OCI-LY7 (cell line): ENCODE results near the gene VSIG4. TPM values are rescaled to one million over a fixed set of nuclear protein-coding genes. Genes with fewer than 3 reads are reported as not detected.

ENCODE experiments used
- BruUV-seq: library from RNA; stranded (reverse); fragments of 400-500 nt; replicated peaks from 2 replicates; lab custom pipeline; 2021; lab: Mats Ljungman, UMichigan
- CTCF ChIA-PET: fragments of 300-600 bp; sonication (Branson Sonifier 250); formaldehyde crosslinking; loops from one replicate; lab custom pipeline; 2022; ENCODE audit warnings: antibody characterized with exemption; ENCODE audit not compliant: unreplicated experiment; lab: Charles Lee
- POLR2A ChIA-PET: fragments of 300-600 bp; sonication (Branson Sonifier 250); formaldehyde crosslinking; loops from one replicate; lab custom pipeline; 2022; ENCODE audit warnings: antibody characterized with exemption; lab: Charles Lee
- DNase-seq: peaks from one replicate; pipeline ENCODE4 v3.0.0-alpha.2; 2015; ENCODE audit warnings: low spot score
- H2AFZ ChIP-seq: fragments of 200-600 bp; sonication (generic), shearing (Covaris generic); 2 replicates; pipeline ENCODE4 v1.6.1; 2014; ENCODE audit warnings: mild to moderate bottlenecking, antibody characterized with exemption, low read length, moderate library complexity
- H3K27ac ChIP-seq: fragments of 200-600 bp; sonication (generic); 2 replicates; pipeline ENCODE4 v1.5.1; 2014; ENCODE audit warnings: mixed run types, low read depth, mild to moderate bottlenecking, moderate library complexity, low read length, inconsistent platforms; ENCODE audit not compliant: poor library complexity, severe bottlenecking
- H3K36me3 ChIP-seq: fragments of 200-600 bp; sonication (generic); 2 replicates; pipeline ENCODE4 v1.6.1; 2014; ENCODE audit warnings: mild to moderate bottlenecking, antibody characterized with exemption, low read length, moderate library complexity, mixed read lengths; ENCODE audit not compliant: insufficient read depth
- H3K4me1 ChIP-seq: fragments of 200-600 bp; sonication (generic); 2 replicates; pipeline ENCODE4 v1.5.1; 2014; ENCODE audit warnings: mild to moderate bottlenecking, low read length; ENCODE audit not compliant: insufficient read depth, poor library complexity, severe bottlenecking
- H3K4me2 ChIP-seq: fragments of 200-600 bp; sonication (generic); 2 replicates; pipeline ENCODE4 v1.6.1; 2014; ENCODE audit warnings: mild to moderate bottlenecking, low read length
- H3K4me3 ChIP-seq: fragments of 200-600 bp; sonication (generic); 2 replicates; pipeline ENCODE4 v1.5.1; 2014; ENCODE audit warnings: mild to moderate bottlenecking, low read depth, low read length; ENCODE audit not compliant: poor library complexity, severe bottlenecking
- H3K79me2 ChIP-seq: fragments of 200-600 bp; sonication (generic); 2 replicates; pipeline ENCODE4 v1.6.1; 2016; ENCODE audit warnings: low read depth, mild to moderate bottlenecking, low read length, moderate library complexity, mixed read lengths; ENCODE audit not compliant: insufficient read depth
- H3K9me2 ChIP-seq: fragments of 200-600 bp; sonication (generic); 2 replicates; pipeline ENCODE4 v1.6.1; 2016; ENCODE audit warnings: mild to moderate bottlenecking, low read length, mixed read lengths; ENCODE audit not compliant: insufficient read depth
- H3K9me3 ChIP-seq: fragments of 200-600 bp; sonication (generic); 2 replicates; pipeline ENCODE4 v1.6.1; 2014; ENCODE audit warnings: mild to moderate bottlenecking, mixed run types, low read length, mixed read lengths
- H4K20me1 ChIP-seq: fragments of 200-600 bp; sonication (generic); 2 replicates; pipeline ENCODE4 v1.6.1; 2014; ENCODE audit warnings: mild to moderate bottlenecking, antibody characterized with exemption, low read length, moderate library complexity, mixed read lengths; ENCODE audit not compliant: insufficient read depth
- CTCF ChIP-seq: fragments of 200-600 bp; sonication (generic); conservative IDR thresholded peaks from 2 replicates; pipeline ENCODE4 v1.5.1; 2014; ENCODE audit warnings: mild to moderate bottlenecking, antibody characterized with exemption, low read length, moderate library complexity, mixed read lengths
- EZH2phosphoT487 ChIP-seq: fragments of 200-600 bp; sonication (generic); IDR thresholded peaks from 2 replicates; pipeline ENCODE4 v1.6.1; 2018; ENCODE audit warnings: low read depth, borderline replicate concordance, mild to moderate bottlenecking, mixed run types, antibody characterized with exemption, low read length, moderate library complexity, mixed read lengths
- intact Hi-C: fragments of 100-400 bp; cut with micrococcal nuclease; formaldehyde crosslinking; loops from one replicate; pipeline ENCODE4 v1.10.0; 2022; ENCODE audit not compliant: unreplicated experiment
- total RNA-seq, 2 experiments: library from RNA; depleted of rRNA in 1 of 2; stranded (reverse); fragments of >200 nt in 1 of 2; shearing (Covaris generic) in 1 of 2; gene quantifications; 2 replicates each; pipeline ENCODE4 v1.2.3, GENCODE V29; 2014 to 2022

VSIG4 gene
- total RNA-seq, 2 experiments from 2014 or later = not detected

GRCh38 chrX:65994519-65995506 lies 45.1 kb downstream of the VSIG4 start:
- H3K79me2 ChIP-seq = no peaks in the 10 kb centered on the region
- H3K27ac ChIP-seq = no peak overlapping the region
- no peaks in the 10 kb centered on the region for H3K4me1 ChIP-seq
- no peak overlapping the region for H2AFZ ChIP-seq
- H3K36me3 ChIP-seq = no peaks in the 10 kb centered on the region
- no TSS peak for BruUV-seq
- TF ChIP-seq EZH2phosphoT487 (no peak), CTCF (no peak)
- ChIA-PET POLR2A (interaction anchor here (1.3 kb wide), 1 partner anchor 9 kb away, joined by 4 read pairs; no protein-coding TSS in a partner anchor), CTCF (no interaction called here)
- H3K4me3 ChIP-seq = no peak overlapping the region
- H3K9me2 ChIP-seq = no peaks in the 10 kb centered on the region
- no peaks in the 10 kb centered on the region for H4K20me1 ChIP-seq
- H3K4me2 ChIP-seq = no peak overlapping the region
- DNase-seq = no peak
- no peaks in the 10 kb centered on the region for H3K9me3 ChIP-seq
- intact Hi-C loops = no loop called here

- no peak for DNase-seq
- ChIA-PET POLR2A (interaction anchor here (1.3 kb wide), 1 partner anchor 10 kb away, joined by 4 read pairs; no protein-coding TSS in a partner anchor), CTCF (no interaction called here)
- Histone ChIP-seq H4K20me1 (no peaks in the 10 kb centered on the region), H3K27ac (no peak overlapping the region), H3K9me2 (no peaks in the 10 kb centered on the region), H3K4me2 (no peak overlapping the region), H3K9me3 (no peaks in the 10 kb centered on the region), H3K79me2 (no peaks in the 10 kb centered on the region), H3K4me1 (no peaks in the 10 kb centered on the region), H3K4me3 (no peak overlapping the region), H2AFZ (no peak overlapping the region), H3K36me3 (no peaks in the 10 kb centered on the region)
- no TSS peak for BruUV-seq
- intact Hi-C loops = no loop called here
- TF ChIP-seq CTCF = no peak
- TF ChIP-seq EZH2phosphoT487 = no peak
Observed at GRCh38 chrX:65993915-65994460, 45.9 kb downstream of the VSIG4 start.
